ENCODE measurements around the gene GDPD2. TPM values are rescaled to one million over a fixed set of nuclear protein-coding genes. Genes with fewer than 3 reads are reported as not detected.

GDPD2 gene
- total RNA-seq, 4 donors from 2014 or later: not detected

GRCh38 chrX:70429759-70430158, 6.6 kb downstream of the GDPD2 start:
- TF ChIP-seq POLR2A (IDR thresholded peaks at IDR 0.05): no peak
- TF ChIP-seq, protein P1, sequence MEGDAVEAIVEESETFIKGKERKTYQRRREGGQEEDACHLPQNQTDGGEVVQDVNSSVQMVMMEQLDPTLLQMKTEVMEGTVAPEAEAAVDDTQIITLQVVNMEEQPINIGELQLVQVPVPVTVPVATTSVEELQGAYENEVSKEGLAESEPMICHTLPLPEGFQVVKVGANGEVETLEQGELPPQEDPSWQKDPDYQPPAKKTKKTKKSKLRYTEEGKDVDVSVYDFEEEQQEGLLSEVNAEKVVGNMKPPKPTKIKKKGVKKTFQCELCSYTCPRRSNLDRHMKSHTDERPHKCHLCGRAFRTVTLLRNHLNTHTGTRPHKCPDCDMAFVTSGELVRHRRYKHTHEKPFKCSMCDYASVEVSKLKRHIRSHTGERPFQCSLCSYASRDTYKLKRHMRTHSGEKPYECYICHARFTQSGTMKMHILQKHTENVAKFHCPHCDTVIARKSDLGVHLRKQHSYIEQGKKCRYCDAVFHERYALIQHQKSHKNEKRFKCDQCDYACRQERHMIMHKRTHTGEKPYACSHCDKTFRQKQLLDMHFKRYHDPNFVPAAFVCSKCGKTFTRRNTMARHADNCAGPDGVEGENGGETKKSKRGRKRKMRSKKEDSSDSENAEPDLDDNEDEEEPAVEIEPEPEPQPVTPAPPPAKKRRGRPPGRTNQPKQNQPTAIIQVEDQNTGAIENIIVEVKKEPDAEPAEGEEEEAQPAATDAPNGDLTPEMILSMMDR (IDR thresholded peaks at IDR 0.05 in 4 of 5, conservative IDR thresholded peaks at IDR 0.05 in 1 of 5): no peak
- intact Hi-C loops (cut with DNase I; ENCODE audit: low total_unique reads): no loop called here
- in situ Hi-C loops (cut with MboI; ENCODE audit: low sequenced_read_pairs in 4 of 4): loop anchor here in 3 of 4 donors (25.0 kb wide), 1 partner anchor 292 kb away; the partner anchor contains the start of gene IGBP1 (in 3 of the 3)

GRCh38 chrX:70432936-70433847, 10.1 kb downstream of the GDPD2 start:
- in situ Hi-C loops (cut with MboI; ENCODE audit: low sequenced_read_pairs in 4 of 4) (loop anchor here in 3 of 4 donors (25.0 kb wide), 1 partner anchor 296 kb away; the partner anchor contains the start of gene IGBP1 (in 3 of the 3)), intact Hi-C loops (cut with DNase I; ENCODE audit: low total_unique reads) (no loop called here)
- TF ChIP-seq POLR2A (IDR thresholded peaks at IDR 0.05): no peak
- TF ChIP-seq, protein P1 (IDR thresholded peaks at IDR 0.05 in 4 of 5, conservative IDR thresholded peaks at IDR 0.05 in 1 of 5): no peak
- DNase-seq (no peak), ATAC-seq (no peak)
- H3K36me3 ChIP-seq: no peaks in the 10 kb centered on the region
- no peaks in the 10 kb centered on the region for H3K27me3 ChIP-seq
- no peaks in the 10 kb centered on the region for H3K9me3 ChIP-seq
- H3K4me3 ChIP-seq: peak overlapping the region; percentile 68 to 79 (median 70)
- peaks cover 0 to 8% of the 10 kb centered on the region in 2 donors for H3K4me1 ChIP-seq
- peak overlapping the region; percentile 83 to 91 (median 89) for H3K27ac ChIP-seq

More at GRCh38 chrX:70429759-70430158, 6.6 kb downstream of the GDPD2 start:
- no peak overlapping the region for H3K27ac ChIP-seq
- no peaks in the 10 kb centered on the region for H3K27me3 ChIP-seq
- ATAC-seq: no peak
- no peaks in the 10 kb centered on the region for H3K9me3 ChIP-seq
- no peak overlapping the region for H3K4me3 ChIP-seq
- no peak for DNase-seq
- H3K36me3 ChIP-seq: no peaks in the 10 kb centered on the region
- H3K4me1 ChIP-seq: peaks cover 0 to under 1% of the 10 kb centered on the region in 2 donors

- TF ChIP-seq, protein P1 (IDR thresholded peaks at IDR 0.05 in 4 of 5, conservative IDR thresholded peaks at IDR 0.05 in 1 of 5): peak; percentile 48 to 76 (median 74)
- TF ChIP-seq POLR2A (IDR thresholded peaks at IDR 0.05): no peak
- Histone ChIP-seq H3K27me3 (no peaks in the 10 kb centered on the region), H3K27ac (peak overlapping the region; percentile 83 to 91 (median 89)), H3K4me3 (peak overlapping the region; percentile 68 to 79 (median 70)), H3K36me3 (no peaks in the 10 kb centered on the region), H3K4me1 (peaks cover 0 to 8% of the 10 kb centered on the region in 2 donors), H3K9me3 (no peaks in the 10 kb centered on the region)
- ATAC-seq: peak; percentile 75 to 84
- peak; percentile 60 to 73 for DNase-seq
- in situ Hi-C loops (cut with MboI; ENCODE audit: low sequenced_read_pairs in 4 of 4): loop anchor here in 3 of 4 donors (25.0 kb wide), 1 partner anchor 297 kb away; the partner anchor contains the start of gene IGBP1 (in 3 of the 3)
- intact Hi-C loops (cut with DNase I; ENCODE audit: low total_unique reads): loop anchor here (1.0 kb wide), 2 partner anchors 144 to 301 kb away; partner anchors contain the start of genes IGBP1 and KIF4A
These were observed 10.8 kb downstream of the GDPD2 start for GRCh38 chrX:70433848-70434351.

GRCh38 chrX:70434352-70434866, 11.3 kb downstream of the GDPD2 start:
- in situ Hi-C loops (cut with MboI; ENCODE audit: low sequenced_read_pairs in 4 of 4): loop anchor here in 3 of 4 donors (25.0 kb wide), 1 partner anchor 297 kb away; the partner anchor contains the start of gene IGBP1 (in 3 of the 3)
- TF ChIP-seq, protein P1 (IDR thresholded peaks at IDR 0.05 in 4 of 5, conservative IDR thresholded peaks at IDR 0.05 in 1 of 5): no peak
- TF ChIP-seq POLR2A (IDR thresholded peaks at IDR 0.05): peak; percentile 62 to 67
- Histone ChIP-seq H3K9me3 (no peaks in the 10 kb centered on the region), H3K27me3 (no peaks in the 10 kb centered on the region), H3K27ac (peak overlapping the region; percentile 83 to 91 (median 89)), H3K4me3 (peak overlapping the region; percentile 68 to 79 (median 70)), H3K36me3 (no peaks in the 10 kb centered on the region), H3K4me1 (peaks cover 0 to 8% of the 10 kb centered on the region in 2 donors)
- intact Hi-C loops (cut with DNase I; ENCODE audit: low total_unique reads): loop anchor here (1.0 kb wide), 2 partner anchors 144 to 301 kb away; partner anchors contain the start of genes IGBP1 and KIF4A
- DNase-seq (peak; percentile 82 to 86), ATAC-seq (peak; percentile 81 to 89)

Measured in gastrocnemius medialis (tissue), 4 donors.